ENCODE data around the gene CNPY4. TPM values are rescaled to one million over a fixed set of nuclear protein-coding genes. Genes with fewer than 3 reads are reported as not detected.

Gene CNPY4
- polyA plus RNA-seq, 1 donor from 2014 or later = 35.8 TPM

DNA sequence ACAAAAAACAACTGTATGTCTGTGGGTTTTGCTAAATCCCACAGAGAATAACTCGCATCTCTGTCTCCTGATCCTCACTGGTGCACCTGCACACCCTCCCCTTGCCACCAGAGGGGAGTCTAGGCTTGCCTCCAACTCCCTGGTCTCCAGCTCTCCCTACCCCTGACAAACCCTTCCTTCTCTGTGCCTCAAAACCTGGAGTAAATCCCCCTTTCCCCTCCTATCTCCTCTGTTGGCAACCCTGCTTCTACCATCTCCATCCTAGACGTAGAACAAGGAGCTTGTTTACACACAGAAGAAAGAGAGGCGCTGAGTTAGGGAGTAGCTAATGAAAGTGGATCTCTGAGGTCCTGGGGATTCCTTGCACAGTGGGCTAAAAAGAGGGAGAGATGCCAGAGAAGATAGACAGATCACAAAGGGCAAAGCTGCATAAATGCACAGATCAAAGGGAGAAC is 13.3 kb downstream of the CNPY4 start:
- H3K79me2 ChIP-seq (replicated peaks; ENCODE audit: insufficient read depth, low read length) = no peaks in the 10 kb centered on the region
- no peaks in the 10 kb centered on the region for H3K36me3 ChIP-seq (ENCODE audit: insufficient read depth, low read length)
- no peaks in the 10 kb centered on the region for H4K20me1 ChIP-seq (ENCODE audit: insufficient read depth)
- H3K9me2 ChIP-seq (ENCODE audit: insufficient read depth, low read length) = no peaks in the 10 kb centered on the region
- H2AFZ ChIP-seq (ENCODE audit: low read depth, low read length) = no peak overlapping the region
- no peaks in the 10 kb centered on the region for H3F3A ChIP-seq (ENCODE audit: insufficient read depth, low read length, poor library complexity, severe bottlenecking)
- H3K4me3 ChIP-seq (ENCODE audit: low read length) = no peak overlapping the region
- H3K4me2 ChIP-seq (ENCODE audit: low read length) = no peak overlapping the region
- TF ChIP-seq EP300 (conservative IDR thresholded peaks at IDR 0.05; ENCODE audit: poor library complexity, severe bottlenecking) (no peak), SMC3 (conservative IDR thresholded peaks at IDR 0.05; ENCODE audit: poor library complexity) (peak; percentile 67), RAD21 (conservative IDR thresholded peaks at IDR 0.05) (peak; percentile 72), REST (IDR thresholded peaks at IDR 0.05; ENCODE audit: borderline replicate concordance) (no peak), POLR2AphosphoS5 (IDR thresholded peaks at IDR 0.05) (no peak)
- TF ChIP-seq, protein P1, sequence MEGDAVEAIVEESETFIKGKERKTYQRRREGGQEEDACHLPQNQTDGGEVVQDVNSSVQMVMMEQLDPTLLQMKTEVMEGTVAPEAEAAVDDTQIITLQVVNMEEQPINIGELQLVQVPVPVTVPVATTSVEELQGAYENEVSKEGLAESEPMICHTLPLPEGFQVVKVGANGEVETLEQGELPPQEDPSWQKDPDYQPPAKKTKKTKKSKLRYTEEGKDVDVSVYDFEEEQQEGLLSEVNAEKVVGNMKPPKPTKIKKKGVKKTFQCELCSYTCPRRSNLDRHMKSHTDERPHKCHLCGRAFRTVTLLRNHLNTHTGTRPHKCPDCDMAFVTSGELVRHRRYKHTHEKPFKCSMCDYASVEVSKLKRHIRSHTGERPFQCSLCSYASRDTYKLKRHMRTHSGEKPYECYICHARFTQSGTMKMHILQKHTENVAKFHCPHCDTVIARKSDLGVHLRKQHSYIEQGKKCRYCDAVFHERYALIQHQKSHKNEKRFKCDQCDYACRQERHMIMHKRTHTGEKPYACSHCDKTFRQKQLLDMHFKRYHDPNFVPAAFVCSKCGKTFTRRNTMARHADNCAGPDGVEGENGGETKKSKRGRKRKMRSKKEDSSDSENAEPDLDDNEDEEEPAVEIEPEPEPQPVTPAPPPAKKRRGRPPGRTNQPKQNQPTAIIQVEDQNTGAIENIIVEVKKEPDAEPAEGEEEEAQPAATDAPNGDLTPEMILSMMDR (IDR thresholded peaks at IDR 0.05; ENCODE audit: poor library complexity, severe bottlenecking) = peak; percentile 70
- no peaks in the 10 kb centered on the region for H3K27me3 ChIP-seq (ENCODE audit: insufficient read depth, low read depth, low read length)
- no peaks in the 10 kb centered on the region for H3K9me3 ChIP-seq (ENCODE audit: low read length)
- H3K9ac ChIP-seq (ENCODE audit: low read length) = no peak overlapping the region
- no peak overlapping the region for H3K27ac ChIP-seq (ENCODE audit: low read length)

DNA sequence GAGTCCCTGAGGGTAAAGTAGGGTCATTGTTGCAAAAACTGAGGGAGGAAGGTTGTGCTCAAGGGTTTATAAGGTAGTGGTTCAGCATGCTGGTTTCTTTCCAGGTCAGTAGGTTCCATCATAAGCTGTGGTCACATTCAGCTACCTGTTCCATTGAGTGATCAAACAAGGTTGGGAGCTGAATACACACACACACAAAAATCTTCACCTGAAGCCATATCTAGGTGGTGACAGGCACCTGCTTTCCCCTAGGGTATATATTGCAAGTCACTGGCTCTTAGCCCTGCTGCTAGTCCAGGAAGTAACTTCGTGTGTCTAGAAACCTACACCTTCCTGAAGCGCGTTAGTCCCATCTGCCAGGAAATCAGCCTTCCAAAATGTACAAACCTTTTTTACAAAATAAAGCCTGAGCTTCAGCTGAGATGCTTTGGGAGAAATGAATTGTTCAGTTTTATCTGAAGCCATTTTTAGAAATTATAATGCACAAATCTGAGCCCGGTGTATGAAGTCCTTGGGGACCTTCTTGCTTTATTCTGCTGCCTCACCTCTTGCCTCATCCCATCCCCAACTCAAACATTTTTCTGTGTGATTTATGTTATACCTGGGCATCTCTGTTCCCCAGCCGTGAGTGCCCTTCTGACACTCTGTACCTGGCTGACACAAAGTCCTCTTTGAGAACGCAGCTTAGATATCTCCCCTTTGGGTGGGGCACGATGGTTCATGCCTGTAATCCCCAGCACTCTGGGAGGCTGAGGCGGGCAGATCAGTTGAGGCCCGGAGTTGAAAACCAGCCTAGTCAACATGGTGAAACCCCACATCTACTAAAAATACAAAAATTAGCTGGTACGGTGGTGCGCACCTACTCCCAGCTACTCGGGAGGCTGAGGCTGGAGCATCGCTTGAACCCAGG is 18.7 kb downstream of the CNPY4 start:
- no peak for TF ChIP-seq POLR2AphosphoS5 (IDR thresholded peaks at IDR 0.05)
- no peak for TF ChIP-seq REST (IDR thresholded peaks at IDR 0.05; ENCODE audit: borderline replicate concordance)
- TF ChIP-seq RAD21 (conservative IDR thresholded peaks at IDR 0.05) = no peak
- TF ChIP-seq SMC3 (conservative IDR thresholded peaks at IDR 0.05; ENCODE audit: poor library complexity) = no peak
- no peak for TF ChIP-seq EZH2 (IDR thresholded peaks at IDR 0.05; ENCODE audit: borderline replicate concordance, insufficient read depth, low read length, poor library complexity, severe bottlenecking)
- TF ChIP-seq, protein P1 (IDR thresholded peaks at IDR 0.05; ENCODE audit: poor library complexity, severe bottlenecking) = no peak
- TF ChIP-seq EP300 (conservative IDR thresholded peaks at IDR 0.05; ENCODE audit: poor library complexity, severe bottlenecking) = no peak
- TF ChIP-seq MXI1 (conservative IDR thresholded peaks at IDR 0.05; ENCODE audit: poor library complexity, severe bottlenecking) = no peak
- no peak for TF ChIP-seq TAF1 (IDR thresholded peaks at IDR 0.05; ENCODE audit: low read depth)
- Histone ChIP-seq H3K36me3 (ENCODE audit: insufficient read depth, low read length) (no peaks in the 10 kb centered on the region), H2AFZ (ENCODE audit: low read depth, low read length) (no peak overlapping the region), H3F3A (ENCODE audit: insufficient read depth, low read length, poor library complexity, severe bottlenecking) (no peaks in the 10 kb centered on the region), H3K27me3 (ENCODE audit: insufficient read depth, low read depth, low read length) (no peaks in the 10 kb centered on the region), H3K9ac (ENCODE audit: low read length) (no peak overlapping the region), H4K20me1 (ENCODE audit: insufficient read depth) (no peaks in the 10 kb centered on the region), H3K79me2 (replicated peaks; ENCODE audit: insufficient read depth, low read length) (no peaks in the 10 kb centered on the region), H3K4me3 (ENCODE audit: low read length) (no peak overlapping the region), H3K9me3 (ENCODE audit: low read length) (no peaks in the 10 kb centered on the region), H3K27ac (ENCODE audit: low read length) (no peak overlapping the region), H3K4me2 (ENCODE audit: low read length) (no peak overlapping the region), H3K9me2 (ENCODE audit: insufficient read depth, low read length) (no peaks in the 10 kb centered on the region)
